Neutrophil (primary cell): Measurements from ENCODE around the gene GREM2.

ENCODE experiments used
- H3K27ac ChIP-seq: fragments of 200-600 bp; sonication (generic); 2 replicates; pipeline ENCODE4 v1.5.1; 2016; ENCODE audit warnings: mild to moderate bottlenecking, moderate library complexity
- H3K27me3 ChIP-seq: fragments of 200-600 bp; sonication (generic); 2 replicates; pipeline ENCODE4 v1.6.0; 2016; ENCODE audit warnings: mild to moderate bottlenecking
- H3K36me3 ChIP-seq: fragments of 200-600 bp; sonication (generic); 2 replicates; pipeline ENCODE4 v1.5.1; 2017
- H3K4me1 ChIP-seq, 2 experiments: fragments of 200-600 bp in 1 of 2; sonication (generic) in 1 of 2; 1 replicate in 1 of 2; 2 replicates in 1 of 2; pipeline versions ENCODE4 v1.5.1 to v1.6.1; 2013 to 2016; ENCODE audit warnings: low read depth in 1 of 2, low read length in 1 of 2, mild to moderate bottlenecking in 1 of 2, moderate library complexity in 1 of 2; ENCODE audit not compliant: control insufficient read depth in 1 of 2, insufficient read depth in 1 of 2
- H3K4me3 ChIP-seq, 2 experiments: fragments of 200-600 bp in 1 of 2; sonication (generic) in 1 of 2; 1 replicate in 1 of 2; 2 replicates in 1 of 2; pipeline ENCODE4 v1.5.1; 2013 to 2016; ENCODE audit warnings: low read depth in 1 of 2, low read length in 1 of 2, mild to moderate bottlenecking in 1 of 2, moderate library complexity in 1 of 2
- H3K9me3 ChIP-seq: fragments of 200-600 bp; sonication (generic); 2 replicates; pipeline ENCODE4 v1.5.1; 2016
- CTCF ChIP-seq: fragments of 200-600 bp; sonication (generic); IDR thresholded peaks from 2 replicates; pipeline ENCODE4 v1.5.1; 2016; ENCODE audit warnings: antibody characterized with exemption

The GREM2 gene

GRCh38 chr1:240609527-240610060, 2.4 kb downstream of the GREM2 start:
- no peaks in the 10 kb centered on the region for H3K9me3 ChIP-seq
- no peak overlapping the region for H3K27ac ChIP-seq
- peaks cover 49% of the 10 kb centered on the region for H3K27me3 ChIP-seq
- no peaks in the 10 kb centered on the region for H3K36me3 ChIP-seq
- no peak for TF ChIP-seq CTCF
- no peak overlapping the region for H3K4me3 ChIP-seq
- H3K4me1 ChIP-seq, result no peaks in the 10 kb centered on the region

- Histone ChIP-seq H3K36me3 (no peaks in the 10 kb centered on the region), H3K4me3 (no peak overlapping the region), H3K27ac (no peak overlapping the region), H3K4me1 (no peaks in the 10 kb centered on the region), H3K9me3 (no peaks in the 10 kb centered on the region), H3K27me3 (peaks cover 45% of the 10 kb centered on the region)
- no peak for TF ChIP-seq CTCF
Observed at GRCh38 chr1:240608707-240609106, 3.2 kb downstream of the GREM2 start.

- no peak for TF ChIP-seq CTCF
- Histone ChIP-seq H3K27ac (no peak overlapping the region), H3K4me3 (no peak overlapping the region), H3K36me3 (no peaks in the 10 kb centered on the region), H3K27me3 (peaks cover 28% of the 10 kb centered on the region), H3K9me3 (no peaks in the 10 kb centered on the region), H3K4me1 (no peaks in the 10 kb centered on the region)
Observed at GRCh38 chr1:240607006-240607405, 4.9 kb downstream of the GREM2 start.

GRCh38 chr1:240602189-240602588, 9.8 kb downstream of the GREM2 start:
- H3K27me3 ChIP-seq, result no peaks in the 10 kb centered on the region
- H3K27ac ChIP-seq, result no peak overlapping the region
- H3K36me3 ChIP-seq, result no peaks in the 10 kb centered on the region
- H3K4me3 ChIP-seq, result no peak overlapping the region
- H3K9me3 ChIP-seq, result no peaks in the 10 kb centered on the region
- no peak for TF ChIP-seq CTCF
- no peaks in the 10 kb centered on the region for H3K4me1 ChIP-seq

GRCh38 chr1:240599830-240600229, 12.1 kb downstream of the GREM2 start:
- H3K36me3 ChIP-seq, result no peaks in the 10 kb centered on the region
- no peak overlapping the region for H3K27ac ChIP-seq
- H3K4me3 ChIP-seq, result no peak overlapping the region
- no peaks in the 10 kb centered on the region for H3K27me3 ChIP-seq
- no peak for TF ChIP-seq CTCF
- H3K9me3 ChIP-seq, result no peaks in the 10 kb centered on the region
- H3K4me1 ChIP-seq, result no peaks in the 10 kb centered on the region

- no peak overlapping the region for H3K4me3 ChIP-seq
- no peaks in the 10 kb centered on the region for H3K9me3 ChIP-seq
- H3K4me1 ChIP-seq, result no peaks in the 10 kb centered on the region
- H3K27me3 ChIP-seq, result no peaks in the 10 kb centered on the region
- H3K36me3 ChIP-seq, result no peaks in the 10 kb centered on the region
- TF ChIP-seq CTCF, result no peak
- no peak overlapping the region for H3K27ac ChIP-seq
Observed at GRCh38 chr1:240599299-240599698, 12.7 kb downstream of the GREM2 start.
